MM.1S (cell line): ENCODE measurements around the gene ACTG1.

Experiments
- CTCF ChIP-seq: fragments of 300-600 bp; sonication (generic); IDR thresholded peaks from 2 replicates; pipeline ENCODE4 v1.5.1; 2016; ENCODE audit warnings: antibody characterized with exemption, low read length, mixed read lengths
- EZH2 ChIP-seq: fragments of 300-600 bp; sonication (generic); optimal IDR thresholded peaks from 2 replicates; pipeline ENCODE3; 2017; ENCODE audit warnings: low read depth, mild to moderate bottlenecking, antibody characterized with exemption, low read length, mixed read lengths

- TF ChIP-seq CTCF (no peak), EZH2 (no peak)
These were observed 3.8 kb upstream of the ACTG1 start for GRCh38 chr17:81516439-81516838.
